ENCODE measurements around the gene BCKDK. TPM values are rescaled to one million over a fixed set of nuclear protein-coding genes. Genes with fewer than 3 reads are reported as not detected.

BCKDK gene
- total and polyA plus RNA-seq, 2 donors (not counting 3 experiments of a cell fraction or from before 2014, with no cell fraction given): 57.8 to 78.3 TPM

- Histone ChIP-seq H3K36me3 (ENCODE audit: control insufficient read depth in 2 of 2, extremely low read depth in 1 of 2, insufficient read depth in 2 of 2, low read length in 2 of 2) (peaks cover 2 to 10% of the 10 kb centered on the region in 2 experiments), H3K9me3 (replicated peaks; ENCODE audit: control insufficient read depth, insufficient read depth, low read length) (no peaks in the 10 kb centered on the region), H3K27ac (ENCODE audit: insufficient read depth, low read depth, low read length) (no peak within 1 kb of the TSS), H3K4me1 (ENCODE audit: control insufficient read depth, extremely low read depth, insufficient read depth, low read length) (peaks cover 3% of the 10 kb centered on the region), H3K27me3 (ENCODE audit: control insufficient read depth in 2 of 2, insufficient read depth in 2 of 2, low read length in 2 of 2) (no peaks in the 10 kb centered on the region), H3K4me3 (replicated peaks in 1 of 3; ENCODE audit: insufficient read depth in 1 of 3, low read depth in 1 of 3, low read length in 3 of 3) (no peak within 1 kb of the TSS), H3K9me1 (replicated peaks; ENCODE audit: control insufficient read depth, extremely low read depth, insufficient read depth, low read length) (no peaks in the 10 kb centered on the region), H3K9ac (replicated peaks; ENCODE audit: extremely low read depth, insufficient read depth, low read length) (no peak within 1 kb of the TSS), H4K20me1 (replicated peaks; ENCODE audit: control insufficient read depth, extremely low read depth, insufficient read depth, low read length) (no peaks in the 10 kb centered on the region), H2AFZ (ENCODE audit: low read depth, low read length) (no peak within 1 kb of the TSS), H3K79me2 (ENCODE audit: control insufficient read depth, insufficient read depth, low read length) (peaks cover 7% of the 10 kb centered on the region), H3K4me2 (ENCODE audit: insufficient read depth, low read length) (no peak within 1 kb of the TSS)
- BruUV-seq (replicated peaks): no TSS peak
- FAIRE-seq (no peak), DNase-seq (ENCODE audit: low read depth, low spot score) (no peak)
- intact Hi-C loops (cut with micrococcal nuclease) (no loop called here), dilution Hi-C loops (cut with MboI; ENCODE audit: extremely low pct_ligation_motif_present, low sequenced_read_pairs) (no loop called here)
- TF ChIP-seq MAX (IDR thresholded peaks at IDR 0.05; ENCODE audit: insufficient read depth, insufficient read length) (no peak), JUN (IDR thresholded peaks at IDR 0.05; ENCODE audit: borderline replicate concordance, insufficient read depth, insufficient read length, low read depth) (no peak), MYC (IDR thresholded peaks at IDR 0.05; ENCODE audit: low read depth, low read length) (no peak), GATA2 (IDR thresholded peaks at IDR 0.05; ENCODE audit: insufficient read depth, insufficient read length, low read depth, low read length) (no peak), FOS (IDR thresholded peaks at IDR 0.05; ENCODE audit: borderline replicate concordance, insufficient read depth, low read length) (no peak), CTCF (IDR thresholded peaks at IDR 0.05; ENCODE audit: extremely low read depth in 1 of 2, insufficient read depth in 1 of 2, low read depth in 1 of 2, low read length in 2 of 2) (no peak), POLR2AphosphoS5 (IDR thresholded peaks at IDR 0.05; ENCODE audit: insufficient read depth, low read depth, low read length) (no peak), POLR2A (IDR thresholded peaks at IDR 0.05; ENCODE audit: low read depth, low read length) (no peak), EZH2 (IDR thresholded peaks at IDR 0.05; ENCODE audit: borderline replicate concordance, low read depth, low read length, severe bottlenecking) (no peak)
- ChIA-PET CTCF (interaction anchor here (1.5 kb wide), 1 partner anchor 104 kb away, joined by 4 read pairs; the partner anchor contains the start of gene HSD3B7), POLR2A (no interaction called here)
Observed at GRCh38 chr16:31088459-31089183, 19.6 kb upstream of the BCKDK start, which contains the start of gene PRSS53. Gene PRSS53 (minus strand): TSS chr16:31088943. CDS start chr16:31088809, 134 bp downstream.

Data from endothelial cell of umbilical vein (primary cell).